GM12872 (cell line): ENCODE data around the gene SCGB1C1.

Experiments
- CTCF ChIP-seq: IDR thresholded peaks from 3 replicates; pipeline ENCODE4 v1.5.1; 2011; ENCODE audit warnings: low read depth, mild to moderate bottlenecking, low read length, moderate library complexity; ENCODE audit not compliant: insufficient read depth

Gene SCGB1C1

GRCh38 chr11:204587-205109, 11.8 kb downstream of the SCGB1C1 start:
- no peak for TF ChIP-seq CTCF

GRCh38 chr11:205221-206001, 12.5 kb downstream of the SCGB1C1 start:
- TF ChIP-seq CTCF, result no peak

- no peak for TF ChIP-seq CTCF
These were observed 13.1 kb downstream of the SCGB1C1 start for GRCh38 chr11:206002-206384.

- no peak for TF ChIP-seq CTCF
These were observed 13.8 kb downstream of the SCGB1C1 start for GRCh38 chr11:206526-207207.

GRCh38 chr11:207208-207862, 14.5 kb downstream of the SCGB1C1 start, which contains the start of the genes BET1L and RIC8A:
Gene BET1L, minus strand, starts transcription at chr11:207399. Its CDS starts 78 bp downstream, at chr11:207321.
Gene RIC8A, plus strand, starts transcription at chr11:207708. Its CDS starts 1,147 bp downstream, at chr11:208855.
- no peak for TF ChIP-seq CTCF

- no peak for TF ChIP-seq CTCF
These were observed 14.9 kb downstream of the SCGB1C1 start for GRCh38 chr11:207863-208180.
